ENCODE results near the gene TRPM3. TPM values are rescaled to one million over a fixed set of nuclear protein-coding genes. Genes with fewer than 3 reads are reported as not detected.

Gene TRPM3
- total RNA-seq, 1 donor from 2014 or later: not detected

DNA sequence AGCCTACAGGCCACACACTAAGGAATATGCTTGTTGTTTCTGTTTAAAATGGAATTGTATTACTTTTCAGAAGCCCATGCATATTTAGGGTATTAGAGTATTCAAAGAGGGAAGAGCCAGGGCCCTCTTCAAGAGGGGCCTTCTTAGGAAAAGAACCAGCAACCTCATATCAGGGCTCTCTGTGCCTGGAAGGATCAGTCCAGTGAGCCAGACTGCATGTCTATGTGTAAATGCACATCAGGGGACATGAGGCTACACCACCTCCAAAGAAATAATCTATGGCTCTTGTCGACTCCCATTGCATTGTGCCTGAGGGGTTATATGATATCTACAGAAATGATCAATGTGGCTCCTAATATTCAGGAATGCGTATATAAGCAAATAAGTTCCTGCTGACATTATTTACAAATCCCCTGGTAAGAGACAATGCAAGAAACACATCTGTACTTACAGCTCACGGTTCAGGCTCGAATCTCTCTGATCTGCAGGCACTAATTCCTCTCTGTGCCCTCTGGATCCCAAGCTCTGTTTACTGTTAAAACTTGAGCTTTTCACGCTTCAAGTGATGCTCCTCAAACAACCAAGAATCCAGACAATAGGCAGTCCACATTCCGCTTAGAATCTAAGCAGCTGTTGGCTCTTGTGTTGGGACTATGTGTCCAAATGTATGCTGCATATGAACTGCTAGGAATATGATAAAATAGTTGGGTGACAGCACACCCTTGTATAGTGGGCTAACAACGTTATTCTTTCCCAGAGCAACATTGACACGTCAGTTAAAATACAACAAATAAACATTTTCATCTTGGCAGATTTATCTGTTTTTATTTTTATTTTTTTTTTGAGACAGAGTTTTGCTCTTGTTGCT, 556.7 kb downstream of the TRPM3 start:
- Mint-ChIP-seq H3K36me3 (ENCODE audit: low read depth) (no peaks in the 10 kb centered on the region), H3K4me3 (peak overlapping the region; percentile 72), H3K27ac (peak overlapping the region; percentile 95), H3K27me3 (no peaks in the 10 kb centered on the region), H3K9me3 (no peaks in the 10 kb centered on the region), H3K4me1 (peaks cover 27% of the 10 kb centered on the region)
- POLR2A ChIA-PET: interaction anchor here (0.8 to 2.5 kb wide), 4 partner anchors 12 to 152 kb away, joined by 3 to 23 read pairs (median 9); no protein-coding TSS in a partner anchor
- CTCF ChIA-PET: interaction anchor here (2.7 kb wide), 1 partner anchor 38 kb away, joined by 15 read pairs; no protein-coding TSS in a partner anchor
- DNase-seq (no peak), ATAC-seq (ENCODE audit: low read depth) (no peak)
- intact Hi-C loops (cut with micrococcal nuclease): no loop called here
- TF ChIP-seq, protein P1, sequence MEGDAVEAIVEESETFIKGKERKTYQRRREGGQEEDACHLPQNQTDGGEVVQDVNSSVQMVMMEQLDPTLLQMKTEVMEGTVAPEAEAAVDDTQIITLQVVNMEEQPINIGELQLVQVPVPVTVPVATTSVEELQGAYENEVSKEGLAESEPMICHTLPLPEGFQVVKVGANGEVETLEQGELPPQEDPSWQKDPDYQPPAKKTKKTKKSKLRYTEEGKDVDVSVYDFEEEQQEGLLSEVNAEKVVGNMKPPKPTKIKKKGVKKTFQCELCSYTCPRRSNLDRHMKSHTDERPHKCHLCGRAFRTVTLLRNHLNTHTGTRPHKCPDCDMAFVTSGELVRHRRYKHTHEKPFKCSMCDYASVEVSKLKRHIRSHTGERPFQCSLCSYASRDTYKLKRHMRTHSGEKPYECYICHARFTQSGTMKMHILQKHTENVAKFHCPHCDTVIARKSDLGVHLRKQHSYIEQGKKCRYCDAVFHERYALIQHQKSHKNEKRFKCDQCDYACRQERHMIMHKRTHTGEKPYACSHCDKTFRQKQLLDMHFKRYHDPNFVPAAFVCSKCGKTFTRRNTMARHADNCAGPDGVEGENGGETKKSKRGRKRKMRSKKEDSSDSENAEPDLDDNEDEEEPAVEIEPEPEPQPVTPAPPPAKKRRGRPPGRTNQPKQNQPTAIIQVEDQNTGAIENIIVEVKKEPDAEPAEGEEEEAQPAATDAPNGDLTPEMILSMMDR (IDR thresholded peaks at IDR 0.05): no peak

DNA sequence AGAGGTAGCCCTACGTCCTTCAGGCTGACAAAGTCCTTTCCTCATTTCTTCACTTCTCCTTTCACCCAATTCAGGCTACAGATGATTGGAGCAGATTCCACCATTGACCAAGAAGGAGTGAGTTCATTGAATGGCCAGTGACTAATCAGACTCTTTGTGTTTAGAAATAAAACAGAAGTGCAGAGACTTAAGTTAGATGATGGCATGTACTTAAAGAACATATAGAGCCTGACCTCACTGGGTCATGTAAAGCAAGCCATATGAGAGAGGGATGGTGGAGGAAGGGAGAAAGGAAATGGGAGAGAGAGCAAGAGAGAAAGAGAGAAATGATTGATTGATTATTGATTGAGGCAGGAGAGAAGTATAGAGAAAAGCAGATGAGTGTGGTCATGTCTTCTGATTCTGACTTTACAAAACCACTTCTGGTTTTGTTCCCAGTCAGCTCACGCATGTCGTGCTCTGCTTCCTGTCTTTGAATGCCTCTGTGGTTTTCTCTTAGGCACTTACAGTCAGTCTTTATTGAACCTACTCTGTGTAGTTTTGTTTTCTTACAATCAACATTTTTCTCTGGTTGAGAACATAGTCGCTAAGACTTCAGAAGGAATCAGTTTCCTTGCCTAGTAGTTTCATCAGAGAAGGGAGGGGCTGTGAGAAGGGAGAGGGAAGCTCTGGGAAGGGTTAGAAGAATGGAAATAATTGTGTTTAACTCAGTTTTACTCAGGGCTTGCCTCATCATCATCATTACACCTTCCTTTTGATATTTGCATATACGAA, 557.8 kb downstream of the TRPM3 start:
- no peaks in the 10 kb centered on the region for H3K9me3 Mint-ChIP-seq
- no peaks in the 10 kb centered on the region for H3K36me3 Mint-ChIP-seq (ENCODE audit: low read depth)
- H3K27me3 Mint-ChIP-seq: no peaks in the 10 kb centered on the region
- H3K4me1 Mint-ChIP-seq: peaks cover 27% of the 10 kb centered on the region
- H3K27ac Mint-ChIP-seq: peak overlapping the region; percentile 95
- intact Hi-C loops (cut with micrococcal nuclease): loop anchor here (1.0 to 2.0 kb wide), 5 partner anchors 39 to 305 kb away; partner anchors contain the start of gene SMC5
- DNase-seq (peak; percentile 20), ATAC-seq (ENCODE audit: low read depth) (peak; percentile 93)
- ChIA-PET POLR2A (interaction anchor here (0.6 to 2.5 kb wide), 6 partner anchors 11 to 151 kb away, joined by 3 to 23 read pairs (median 6); partner anchors contain the start of gene KLF9), CTCF (interaction anchor here (1.0 to 2.7 kb wide), 2 partner anchors 39 to 593 kb away, joined by 3 to 15 read pairs; no protein-coding TSS in a partner anchor)
- peak overlapping the region; percentile 72 for H3K4me3 Mint-ChIP-seq
- TF ChIP-seq, protein P1 (IDR thresholded peaks at IDR 0.05): no peak

DNA sequence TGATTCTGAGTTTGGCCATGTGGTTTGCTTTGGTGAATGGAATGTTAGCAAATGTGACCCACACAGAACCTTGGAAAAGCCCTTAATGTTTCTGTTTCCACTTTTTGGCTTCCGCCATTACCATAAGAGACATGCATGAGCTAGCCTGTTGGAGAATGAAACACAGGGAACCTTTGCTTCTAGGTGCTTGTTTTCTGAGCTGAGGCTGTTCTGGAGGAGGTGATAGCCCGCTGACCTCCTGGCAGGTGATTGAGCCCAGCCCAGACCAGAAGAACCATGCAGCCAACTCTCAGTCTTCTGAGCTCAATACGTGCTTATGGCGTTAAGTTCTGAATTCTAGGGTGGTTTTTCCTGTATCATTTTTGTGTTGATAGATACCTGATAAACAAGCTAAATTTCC, 558.4 kb downstream of the TRPM3 start:
- TF ChIP-seq, protein P1 (IDR thresholded peaks at IDR 0.05): no peak
- peaks cover 32% of the 10 kb centered on the region for H3K4me1 Mint-ChIP-seq
- ChIA-PET POLR2A (interaction anchor here (1.2 to 2.5 kb wide), 4 partner anchors 10 to 149 kb away, joined by 4 to 23 read pairs (median 10); partner anchors contain the start of gene KLF9), CTCF (interaction anchor here (1.0 to 2.7 kb wide), 2 partner anchors 39 to 592 kb away, joined by 3 to 15 read pairs; no protein-coding TSS in a partner anchor)
- H3K27ac Mint-ChIP-seq: peak overlapping the region; percentile 95
- H3K27me3 Mint-ChIP-seq: no peaks in the 10 kb centered on the region
- H3K9me3 Mint-ChIP-seq: no peaks in the 10 kb centered on the region
- no peak for ATAC-seq (ENCODE audit: low read depth)
- intact Hi-C loops (cut with micrococcal nuclease): loop anchor here (1.0 to 2.0 kb wide), 5 partner anchors 40 to 304 kb away; partner anchors contain the start of gene SMC5
- no peaks in the 10 kb centered on the region for H3K36me3 Mint-ChIP-seq (ENCODE audit: low read depth)
- no peak for DNase-seq
- H3K4me3 Mint-ChIP-seq: peak overlapping the region; percentile 72

DNA sequence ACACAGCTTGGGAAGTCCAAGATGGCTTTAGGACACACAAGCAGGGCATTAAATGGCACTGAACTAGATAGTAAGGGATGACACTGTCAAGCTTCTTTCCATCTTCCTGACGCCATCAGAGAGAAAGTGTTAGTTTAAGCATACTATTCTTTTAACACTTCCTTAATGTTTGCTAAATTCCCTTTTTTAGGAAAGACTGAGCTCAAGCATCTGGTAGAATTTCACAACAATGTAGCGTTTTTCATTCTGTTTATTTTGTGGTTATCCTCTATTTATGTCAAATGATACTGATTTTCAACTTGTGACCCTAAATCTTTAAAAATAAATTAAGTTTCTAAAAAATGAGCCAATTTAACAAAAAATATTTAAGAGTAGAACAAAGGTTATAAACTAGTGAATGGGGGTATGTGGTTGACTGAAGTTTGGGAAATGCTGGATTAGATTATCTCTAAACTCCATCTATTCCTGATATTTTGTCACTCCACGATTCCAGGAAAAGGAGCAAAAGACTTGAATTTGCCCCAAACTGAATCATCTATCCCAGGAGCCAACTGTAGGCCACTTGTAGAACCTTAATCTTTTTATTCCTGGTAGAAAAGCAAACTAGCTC, 559.5 kb downstream of the TRPM3 start:
- ATAC-seq (ENCODE audit: low read depth): no peak
- H3K27me3 Mint-ChIP-seq: no peaks in the 10 kb centered on the region
- no peak overlapping the region for H3K4me3 Mint-ChIP-seq
- TF ChIP-seq, protein P1 (IDR thresholded peaks at IDR 0.05): no peak
- H3K4me1 Mint-ChIP-seq: peaks cover 38% of the 10 kb centered on the region
- no peaks in the 10 kb centered on the region for H3K36me3 Mint-ChIP-seq (ENCODE audit: low read depth)
- intact Hi-C loops (cut with micrococcal nuclease): loop anchor here (2.0 kb wide), 3 partner anchors 41 to 303 kb away; partner anchors contain the start of gene SMC5
- H3K9me3 Mint-ChIP-seq: no peaks in the 10 kb centered on the region
- no peak for DNase-seq
- POLR2A ChIA-PET: interaction anchor here (0.7 kb wide), 1 partner anchor 131 kb away, joined by 7 read pairs; no protein-coding TSS in a partner anchor
- H3K27ac Mint-ChIP-seq: no peak overlapping the region
- CTCF ChIA-PET: interaction anchor here (2.7 kb wide), 1 partner anchor 40 kb away, joined by 15 read pairs; no protein-coding TSS in a partner anchor

All from activated B cell treated with CpG ODN at 0.5 μM for 24 hours (primary cell).